ENCODE results near the gene UCK1. TPM values are rescaled to one million over a fixed set of nuclear protein-coding genes. Genes with fewer than 3 reads are reported as not detected.

Gene UCK1
- total RNA-seq, 2 experiments from 2014 or later = 18.7 to 21.7 TPM

DNA sequence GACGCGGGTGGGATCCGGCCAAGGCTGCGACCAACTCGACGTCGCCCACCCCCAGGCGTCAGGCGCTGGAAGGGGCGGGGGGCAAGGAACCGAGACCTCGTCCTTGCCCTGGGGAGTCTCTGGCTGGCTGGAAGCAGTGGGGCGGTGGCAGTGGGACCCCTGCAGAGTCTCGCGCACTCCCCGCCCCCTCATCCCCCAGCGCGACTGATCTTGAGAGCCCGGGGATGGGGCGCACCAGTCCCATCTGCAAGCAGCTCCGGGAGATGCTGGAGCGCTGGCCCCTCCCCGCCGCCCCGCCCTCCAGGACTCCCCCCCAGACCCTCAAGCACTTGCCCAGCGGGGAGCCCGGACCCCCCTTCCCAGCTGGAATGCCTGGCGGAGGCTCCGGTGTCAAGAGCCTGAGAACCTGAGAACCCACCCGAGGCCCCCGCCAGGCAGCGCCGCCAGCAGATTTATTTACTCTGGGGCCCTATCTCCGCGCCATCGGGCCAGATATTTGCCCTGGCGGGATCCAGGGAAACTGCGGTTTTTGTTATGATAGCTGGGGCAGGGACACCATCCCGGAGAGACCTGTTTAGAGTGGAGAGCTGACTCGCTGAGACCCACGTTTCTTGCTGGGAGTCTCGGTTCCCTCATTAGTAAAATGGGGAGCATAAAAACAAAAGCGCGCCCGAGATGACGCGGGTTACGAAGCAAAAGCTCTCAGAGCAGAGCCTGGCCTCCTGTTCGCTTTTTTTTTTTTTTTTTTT, 15.4 kb upstream of the UCK1 start:
- no peak overlapping the region for H3K27ac Mint-ChIP-seq

DNA sequence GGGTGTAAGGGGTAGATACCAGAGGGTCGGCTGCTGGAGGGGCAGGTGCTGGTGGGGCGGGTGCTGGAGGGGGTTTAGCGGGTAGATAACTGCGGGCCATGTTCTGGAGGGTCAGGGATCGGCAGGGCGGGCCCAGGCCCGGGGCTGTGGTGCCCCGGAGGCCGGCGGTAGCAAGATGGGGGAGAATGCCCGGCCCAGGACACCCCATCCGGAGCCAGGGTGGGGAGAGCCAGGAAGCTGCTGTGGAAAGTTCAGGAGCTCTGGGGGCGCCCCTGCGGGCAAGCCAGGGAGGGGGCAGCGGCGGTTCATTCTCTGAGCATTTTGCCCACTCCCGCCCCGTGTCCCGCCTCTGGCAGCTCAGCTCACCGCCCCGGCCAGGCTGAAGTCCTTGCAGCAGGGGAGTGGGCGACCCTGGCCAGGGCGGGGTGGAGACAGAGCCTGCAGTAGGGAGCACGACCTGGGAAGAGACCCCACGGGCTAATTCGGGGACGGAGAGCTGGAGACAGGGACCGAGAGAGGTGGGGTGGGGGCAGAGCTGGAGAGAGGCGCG, 14.8 kb upstream of the UCK1 start:
- Mint-ChIP-seq H3K27ac (no peak overlapping the region), H3K27me3 (ENCODE audit: low read depth) (peaks cover 47% of the 10 kb centered on the region), H3K36me3 (ENCODE audit: low read depth) (peaks cover 8% of the 10 kb centered on the region), H3K4me3 (peak overlapping the region; percentile 35), H3K9me3 (peaks cover 19% of the 10 kb centered on the region), H3K4me1 (ENCODE audit: low read depth) (peaks cover 13% of the 10 kb centered on the region)
- CTCF ChIA-PET = interaction anchor here (1.1 to 1.8 kb wide), 2 partner anchors 39 to 45 kb away, joined by 3 to 6 read pairs; no protein-coding TSS in a partner anchor
- intact Hi-C loops (cut with micrococcal nuclease) = no loop called here
- no peak for DNase-seq

More for the DNA sequence above, 15.4 kb upstream of the UCK1 start:
- peaks cover 19% of the 10 kb centered on the region for H3K9me3 Mint-ChIP-seq
- peaks cover 49% of the 10 kb centered on the region for H3K27me3 Mint-ChIP-seq (ENCODE audit: low read depth)
- peaks cover 8% of the 10 kb centered on the region for H3K36me3 Mint-ChIP-seq (ENCODE audit: low read depth)
- peaks cover 13% of the 10 kb centered on the region for H3K4me1 Mint-ChIP-seq (ENCODE audit: low read depth)
- intact Hi-C loops (cut with micrococcal nuclease) = no loop called here
- CTCF ChIA-PET = interaction anchor here (1.1 to 1.8 kb wide), 2 partner anchors 38 to 46 kb away, joined by 3 to 6 read pairs; no protein-coding TSS in a partner anchor
- DNase-seq = peak; percentile 42
- H3K4me3 Mint-ChIP-seq = peak overlapping the region; percentile 65

DNA sequence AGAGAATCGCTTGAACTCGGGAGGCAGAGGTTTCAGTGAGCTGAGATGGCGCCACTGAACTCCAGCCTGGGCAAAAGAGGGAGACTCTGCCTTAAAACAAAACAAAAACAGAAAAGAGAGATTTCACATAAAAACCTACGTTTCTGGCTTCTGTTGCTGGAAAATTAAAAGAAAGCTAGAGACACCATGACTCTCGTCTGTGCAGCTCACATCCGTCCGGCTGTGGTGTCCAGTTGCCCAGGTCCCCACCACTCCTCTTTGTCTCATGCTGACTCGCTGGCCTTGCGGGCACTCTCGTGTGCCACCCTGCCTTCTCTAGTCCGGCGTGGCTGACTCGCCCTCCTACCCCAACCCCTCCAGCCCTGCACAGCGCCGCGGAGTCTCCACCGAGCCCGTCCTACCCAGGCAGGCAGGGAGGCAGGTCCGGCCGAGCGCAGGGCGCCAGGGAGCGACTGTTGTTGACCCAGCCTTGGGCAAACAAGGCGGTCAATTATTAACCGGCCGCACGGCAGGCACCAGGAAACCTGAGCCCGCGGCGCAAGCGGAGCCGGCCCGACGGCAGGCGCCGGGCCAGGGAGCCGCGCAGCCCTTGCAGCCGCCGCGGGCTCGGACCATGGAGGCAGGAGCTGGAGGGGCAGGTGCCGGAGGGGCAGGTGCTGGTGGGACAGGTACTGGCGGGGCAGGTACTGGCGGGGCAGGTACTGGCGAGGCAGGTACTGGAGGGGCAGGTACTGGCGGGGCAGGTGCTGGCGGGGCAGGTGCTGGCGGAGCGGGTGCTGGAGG, 14.1 kb upstream of the UCK1 start, which contains the start of gene PRRT1B:
Gene PRRT1B (plus strand): TSS at position 521 of the 783 bp plus-strand sequence. CDS start 93 bp downstream, at position 614.
- Mint-ChIP-seq H3K4me3 (peak within 1 kb of the TSS; percentile 65), H3K36me3 (ENCODE audit: low read depth) (peaks cover 8% of the 10 kb centered on the region), H3K9me3 (peaks cover 19% of the 10 kb centered on the region), H3K4me1 (ENCODE audit: low read depth) (peaks cover 16% of the 10 kb centered on the region), H3K27me3 (ENCODE audit: low read depth) (peaks cover 44% of the 10 kb centered on the region), H3K27ac (no peak within 1 kb of the TSS)
- no peak for DNase-seq
- CTCF ChIA-PET = interaction anchor here (1.1 to 1.8 kb wide), 2 partner anchors 40 to 44 kb away, joined by 3 to 6 read pairs; no protein-coding TSS in a partner anchor
- intact Hi-C loops (cut with micrococcal nuclease) = no loop called here

DNA sequence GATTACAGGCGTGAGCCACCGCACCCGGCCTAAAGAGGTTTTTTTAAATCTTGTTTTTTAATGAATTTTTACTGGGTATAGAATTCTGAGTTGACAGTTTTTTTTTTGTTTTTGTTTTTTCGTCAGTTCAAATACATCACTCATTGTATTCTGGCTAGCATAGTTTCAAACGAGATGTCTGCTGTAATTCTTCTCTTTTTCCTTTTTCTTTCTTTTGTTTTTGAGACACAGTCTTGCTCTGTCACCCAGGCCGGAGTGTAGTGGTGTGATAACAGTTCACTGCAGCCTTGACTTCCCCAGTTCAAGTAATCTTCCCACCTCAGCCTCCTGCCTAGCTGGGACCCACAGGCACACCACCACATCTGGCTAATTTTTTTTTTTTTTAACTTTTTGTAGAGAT, 12.1 kb upstream of the UCK1 start:
- Mint-ChIP-seq H3K27ac (no peak overlapping the region), H3K36me3 (ENCODE audit: low read depth) (peaks cover 8% of the 10 kb centered on the region), H3K27me3 (ENCODE audit: low read depth) (peaks cover 28% of the 10 kb centered on the region), H3K4me1 (ENCODE audit: low read depth) (peaks cover 22% of the 10 kb centered on the region), H3K9me3 (peaks cover 19% of the 10 kb centered on the region), H3K4me3 (no peak overlapping the region)
- CTCF ChIA-PET = no interaction called here
- intact Hi-C loops (cut with micrococcal nuclease) = no loop called here
- no peak for DNase-seq

DNA sequence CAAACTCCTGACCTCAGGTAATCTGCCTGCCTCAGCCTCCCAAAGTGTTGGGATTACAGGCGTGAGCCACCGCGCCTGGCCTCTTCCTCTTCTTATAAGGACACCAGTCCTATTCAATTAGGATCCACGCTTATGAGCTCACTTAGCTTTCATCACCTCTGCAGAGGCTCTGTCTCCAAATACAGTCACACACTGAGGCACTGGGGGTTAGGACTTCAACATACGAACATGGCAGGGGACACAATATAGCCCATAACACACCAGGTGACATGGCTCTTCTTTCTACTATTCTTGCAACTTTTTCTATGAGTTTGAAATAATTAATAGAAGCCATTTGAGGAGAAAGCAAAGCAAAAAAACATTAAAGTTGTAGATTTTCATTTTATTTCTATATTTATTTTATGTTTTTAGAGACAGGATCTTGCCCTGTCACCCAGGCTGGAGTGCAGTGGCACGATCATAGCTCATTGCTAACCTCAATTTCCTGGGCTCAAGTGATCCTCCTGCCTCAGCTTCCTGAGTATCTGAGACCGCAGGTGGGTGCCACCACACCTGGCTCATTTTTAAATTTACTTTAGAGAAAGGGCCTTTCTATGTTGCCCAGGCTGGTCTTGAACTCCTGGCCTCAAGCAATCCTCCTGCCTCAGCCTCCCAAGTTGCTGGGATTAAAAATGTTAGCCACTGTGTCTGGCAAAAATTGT, 8.3 kb upstream of the UCK1 start:
- intact Hi-C loops (cut with micrococcal nuclease) = no loop called here
- CTCF ChIA-PET = interaction anchor here (0.9 kb wide), 1 partner anchor 22 kb away, joined by 3 read pairs; no protein-coding TSS in a partner anchor
- H3K27ac Mint-ChIP-seq = no peak overlapping the region
- peak; percentile 28 for DNase-seq
- H3K27me3 Mint-ChIP-seq (ENCODE audit: low read depth) = no peaks in the 10 kb centered on the region
- H3K9me3 Mint-ChIP-seq = peaks cover 19% of the 10 kb centered on the region
- H3K4me3 Mint-ChIP-seq = no peak overlapping the region
- peaks cover 8% of the 10 kb centered on the region for H3K36me3 Mint-ChIP-seq (ENCODE audit: low read depth)
- peaks cover 21% of the 10 kb centered on the region for H3K4me1 Mint-ChIP-seq (ENCODE audit: low read depth)

DNA sequence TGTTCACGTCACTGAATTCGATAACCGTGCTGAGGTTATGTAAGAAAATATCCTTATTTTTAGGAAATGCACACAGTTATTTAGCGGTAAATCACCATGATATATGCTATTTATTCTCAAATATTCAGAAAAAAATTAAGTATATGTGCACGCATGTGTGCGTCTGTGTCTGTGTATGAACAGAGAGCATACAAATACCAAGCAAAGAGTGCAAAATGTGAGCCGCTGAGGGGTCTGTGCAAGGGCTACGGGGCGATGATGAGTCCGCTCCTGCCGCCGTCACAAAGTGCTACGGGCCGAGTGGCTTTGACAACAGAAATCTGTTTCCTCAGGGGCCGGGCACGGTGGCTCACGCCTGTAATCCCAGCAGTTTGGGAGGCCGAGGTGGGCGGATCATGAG, 6.9 kb upstream of the UCK1 start:
- DNase-seq = no peak
- CTCF ChIA-PET = no interaction called here
- Mint-ChIP-seq H3K27ac (no peak overlapping the region), H3K27me3 (ENCODE audit: low read depth) (no peaks in the 10 kb centered on the region), H3K36me3 (ENCODE audit: low read depth) (peaks cover 2% of the 10 kb centered on the region), H3K4me1 (ENCODE audit: low read depth) (peaks cover 25% of the 10 kb centered on the region), H3K9me3 (peaks cover 8% of the 10 kb centered on the region), H3K4me3 (no peak overlapping the region)
- intact Hi-C loops (cut with micrococcal nuclease) = no loop called here

DNA sequence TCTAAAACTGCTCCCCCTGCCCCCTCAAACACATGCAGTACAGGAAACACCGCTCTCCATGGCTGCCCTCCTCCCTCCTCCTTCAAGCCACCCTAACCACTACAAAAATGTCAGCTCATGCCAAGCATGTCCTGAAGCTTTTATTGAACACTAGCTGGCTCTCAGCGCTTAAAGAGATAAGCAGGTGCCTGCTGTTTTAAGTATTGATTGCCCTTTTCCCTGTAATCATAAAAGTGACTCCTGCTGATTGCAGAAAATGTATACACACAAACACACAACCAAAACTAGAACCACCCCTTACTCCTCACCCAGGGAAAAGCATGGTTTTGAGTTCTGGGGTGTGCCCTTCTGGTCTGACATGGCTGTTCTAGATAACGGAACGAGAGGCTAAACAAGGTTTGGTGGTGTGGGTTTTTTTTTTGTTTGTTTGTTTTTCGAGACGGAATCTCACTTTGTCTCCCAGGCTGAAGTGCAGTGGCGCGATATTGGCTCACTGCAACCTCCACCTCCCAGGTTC, 3.7 kb upstream of the UCK1 start:
- intact Hi-C loops (cut with micrococcal nuclease) = no loop called here
- Mint-ChIP-seq H3K27ac (no peak overlapping the region), H3K4me1 (ENCODE audit: low read depth) (peaks cover 24% of the 10 kb centered on the region), H3K27me3 (ENCODE audit: low read depth) (no peaks in the 10 kb centered on the region), H3K36me3 (ENCODE audit: low read depth) (peaks cover 1% of the 10 kb centered on the region), H3K4me3 (no peak overlapping the region), H3K9me3 (peaks cover 1% of the 10 kb centered on the region)
- CTCF ChIA-PET = interaction anchor here (0.7 kb wide), 1 partner anchor 1069 kb away, joined by 3 read pairs; no protein-coding TSS in a partner anchor
- no peak for DNase-seq

DNA sequence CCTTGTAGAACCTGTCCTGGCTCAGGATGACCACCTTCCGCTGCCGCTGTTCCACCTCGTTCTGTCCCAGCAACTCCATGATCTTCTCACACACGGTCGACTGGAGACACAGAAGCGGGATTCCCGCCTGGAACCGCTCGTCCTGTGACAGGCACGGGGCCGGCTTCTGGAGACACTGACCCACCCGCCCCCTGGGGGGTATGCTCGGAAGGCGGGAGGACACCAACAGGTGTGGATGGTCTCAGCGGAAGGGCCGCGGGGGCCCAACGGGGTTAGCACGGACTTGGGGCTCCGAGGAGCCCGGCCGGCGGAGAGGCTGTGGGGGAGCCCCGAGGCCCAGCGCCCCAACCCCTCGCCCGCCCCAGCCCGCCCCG, 530 bp downstream of the UCK1 start:
- H3K4me3 Mint-ChIP-seq = peak overlapping the region; percentile 75
- peak overlapping the region; percentile 65 for H3K27ac Mint-ChIP-seq
- H3K36me3 Mint-ChIP-seq (ENCODE audit: low read depth) = peaks cover 14% of the 10 kb centered on the region
- CTCF ChIA-PET = no interaction called here
- intact Hi-C loops (cut with micrococcal nuclease) = loop anchor here (2.0 kb wide), 1 partner anchor 30 kb away; no protein-coding TSS in a partner anchor
- no peaks in the 10 kb centered on the region for H3K9me3 Mint-ChIP-seq
- peak; percentile 20 for DNase-seq
- peaks cover 18% of the 10 kb centered on the region for H3K4me1 Mint-ChIP-seq (ENCODE audit: low read depth)
- no peaks in the 10 kb centered on the region for H3K27me3 Mint-ChIP-seq (ENCODE audit: low read depth)

DNA sequence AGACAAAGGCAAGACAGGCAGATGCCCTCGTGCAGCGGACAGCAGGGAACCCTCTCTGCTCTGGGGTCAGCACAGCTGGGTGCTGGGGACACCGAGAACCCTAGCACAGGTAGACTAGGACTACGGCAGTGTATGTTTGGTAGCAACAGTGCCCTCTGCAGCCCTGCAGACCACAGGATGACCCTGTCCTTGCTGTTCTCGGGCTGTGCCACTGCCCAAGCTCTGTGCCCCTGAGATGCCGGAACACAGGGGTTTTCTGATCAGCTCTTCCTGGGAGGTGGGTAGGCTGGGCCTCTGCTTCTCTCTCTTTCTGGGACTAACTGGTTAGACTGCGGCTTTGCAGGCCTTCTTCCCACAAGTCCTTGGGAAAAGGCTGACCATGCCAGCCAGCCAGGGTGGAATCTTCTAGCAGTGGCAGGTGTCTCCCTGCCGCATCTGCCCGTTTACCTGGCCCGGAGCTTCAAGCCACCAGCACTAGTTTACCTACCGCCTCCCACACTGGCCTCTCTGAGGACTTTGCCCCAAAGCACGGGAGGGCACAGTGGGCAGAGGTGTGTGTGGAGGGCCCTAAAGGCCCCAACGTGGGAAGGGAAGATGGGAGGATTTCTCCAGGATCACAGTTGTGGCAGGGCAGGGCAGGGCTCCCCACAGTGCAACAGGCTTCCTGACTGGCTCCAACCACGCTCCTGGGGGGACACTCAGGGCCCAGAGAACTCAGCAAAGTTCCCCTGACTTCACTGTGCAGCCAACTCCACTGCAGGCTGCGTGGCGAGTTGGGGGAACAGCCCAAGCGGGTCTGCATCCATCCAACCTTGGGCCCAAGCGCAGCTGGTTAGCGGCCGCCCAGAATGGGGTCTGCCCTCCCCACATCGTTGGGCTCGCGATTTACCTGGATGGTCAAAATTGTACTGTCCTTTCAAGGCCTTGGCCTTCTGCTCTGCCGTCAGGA, 1.2 kb downstream of the UCK1 start:
- H3K36me3 Mint-ChIP-seq (ENCODE audit: low read depth) = peaks cover 17% of the 10 kb centered on the region
- peak overlapping the region; percentile 75 for H3K4me3 Mint-ChIP-seq
- peaks cover 14% of the 10 kb centered on the region for H3K4me1 Mint-ChIP-seq (ENCODE audit: low read depth)
- DNase-seq = no peak
- intact Hi-C loops (cut with micrococcal nuclease) = loop anchor here (2.0 kb wide), 1 partner anchor 29 kb away; no protein-coding TSS in a partner anchor
- H3K27ac Mint-ChIP-seq = peak overlapping the region; percentile 65
- no peaks in the 10 kb centered on the region for H3K9me3 Mint-ChIP-seq
- CTCF ChIA-PET = interaction anchor here (0.9 kb wide), 1 partner anchor 179 kb away, joined by 3 read pairs; no protein-coding TSS in a partner anchor
- H3K27me3 Mint-ChIP-seq (ENCODE audit: low read depth) = no peaks in the 10 kb centered on the region

DNA sequence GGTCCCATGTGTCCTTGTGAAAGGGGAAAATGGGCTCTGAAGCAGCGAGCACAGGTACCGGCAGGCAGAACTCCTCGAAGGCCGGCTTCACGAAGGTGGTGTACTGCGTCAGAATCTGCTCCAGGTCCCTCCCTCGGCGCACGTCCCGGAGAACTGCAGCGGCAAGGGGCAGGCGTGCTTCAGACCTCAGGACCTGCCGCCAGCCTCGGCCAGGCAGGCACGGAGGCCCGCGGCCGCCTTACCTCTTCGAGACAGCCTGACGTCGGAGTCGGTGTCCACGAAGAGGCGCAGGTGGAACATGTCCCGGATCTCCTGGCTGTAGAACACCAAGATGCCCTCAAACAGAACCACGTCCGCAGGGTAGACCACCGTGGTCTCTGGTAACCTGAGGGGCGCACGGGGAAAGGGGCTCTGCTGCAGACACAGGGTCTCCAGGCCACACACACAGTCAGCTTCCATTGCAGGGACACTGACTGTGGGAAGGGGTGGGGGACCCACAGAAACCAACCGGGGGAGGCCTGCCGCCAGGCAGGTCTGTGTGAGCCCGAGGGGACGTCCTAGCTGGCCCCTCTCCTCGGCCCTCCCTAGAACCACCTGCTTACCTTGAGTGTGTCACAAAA, 2.1 kb downstream of the UCK1 start:
- Mint-ChIP-seq H3K36me3 (ENCODE audit: low read depth) (peaks cover 17% of the 10 kb centered on the region), H3K9me3 (no peaks in the 10 kb centered on the region), H3K4me1 (ENCODE audit: low read depth) (peaks cover 5% of the 10 kb centered on the region), H3K4me3 (no peak overlapping the region), H3K27me3 (ENCODE audit: low read depth) (no peaks in the 10 kb centered on the region), H3K27ac (no peak overlapping the region)
- CTCF ChIA-PET = interaction anchor here (0.9 kb wide), 1 partner anchor 179 kb away, joined by 3 read pairs; no protein-coding TSS in a partner anchor
- DNase-seq = no peak
- intact Hi-C loops (cut with micrococcal nuclease) = no loop called here

Data from activated naive CD4-positive, alpha-beta T cell treated with anti-CD3 and anti-CD28 coated beads for 36 hours (primary cell).